WTC11 (cell line): ENCODE results near the gene SMAD9.

Experiments used
- CBFB ChIP-seq: sonication (generic); formaldehyde crosslinking; IDR thresholded peaks from 2 replicates; pipeline ENCODE4 v1.8.1; 2022; ENCODE audit warnings: mild to moderate bottlenecking, low read depth, missing genetic modification reagents
- NR2C2 ChIP-seq: sonication (generic); formaldehyde crosslinking; IDR thresholded peaks from 2 replicates; pipeline ENCODE4 v1.8.0; 2022; ENCODE audit warnings: mild to moderate bottlenecking, missing genetic modification reagents
- TF ChIP-seq, protein P1 (sequence below): fragments of 200-600 bp; IDR thresholded peaks from 2 replicates; pipeline ENCODE4 v1.8.0; 2022; ENCODE audit warnings: antibody characterized with exemption
- TF ChIP-seq, protein P2 (sequence below): fragments of 250-450 bp; sonication (Bioruptor Pico); IDR thresholded peaks from 2 replicates; pipeline ENCODE4 v1.9.0; 2021; ENCODE audit warnings: mild to moderate bottlenecking
- TF ChIP-seq, protein P3 (sequence below): sonication (generic); formaldehyde crosslinking; IDR thresholded peaks from 2 replicates; pipeline ENCODE4 v1.8.0; 2022; ENCODE audit warnings: missing genetic modification reagents
- TF ChIP-seq, protein P4 (sequence below): sonication (generic); formaldehyde crosslinking; IDR thresholded peaks from 2 replicates; pipeline ENCODE4 v1.8.0; 2022; ENCODE audit warnings: mild to moderate bottlenecking, missing genetic modification reagents
- TF ChIP-seq, protein P5 (sequence below): sonication (generic); formaldehyde crosslinking; IDR thresholded peaks from 2 replicates; pipeline ENCODE4 v1.8.0; 2022; ENCODE audit warnings: mild to moderate bottlenecking, missing genetic modification reagents

DNA sequence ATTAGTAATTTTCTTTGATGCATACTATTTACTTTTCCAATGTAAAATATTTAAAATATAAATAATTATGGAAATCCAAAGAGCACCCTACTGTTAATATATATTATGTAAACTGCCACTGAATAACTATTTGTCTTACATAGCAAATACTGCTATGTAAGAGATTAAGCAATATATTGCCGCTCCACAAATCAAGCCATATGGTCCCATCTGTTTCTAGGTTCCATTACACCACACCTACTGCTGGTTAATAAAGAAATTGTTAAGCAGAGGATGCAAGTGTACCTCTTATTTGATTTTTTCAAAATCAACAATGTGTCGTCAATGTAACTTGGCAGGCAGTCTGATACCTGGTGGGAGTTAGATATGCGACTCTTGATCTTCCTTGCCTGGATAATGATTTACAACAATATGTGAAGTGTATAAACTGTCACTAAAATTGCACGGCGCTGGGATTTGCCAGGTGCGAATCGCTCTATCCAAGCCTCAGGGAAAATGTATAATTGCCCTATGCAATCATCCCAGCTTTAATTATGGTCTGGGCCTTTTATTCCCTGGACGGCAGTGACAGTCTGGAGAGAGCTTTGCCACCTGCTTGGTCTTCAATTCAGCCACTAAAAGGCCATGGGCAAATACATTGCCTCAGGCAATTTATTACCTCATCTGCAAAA lies 16.0 kb downstream of the SMAD9 start:
- TF ChIP-seq, protein P1, sequence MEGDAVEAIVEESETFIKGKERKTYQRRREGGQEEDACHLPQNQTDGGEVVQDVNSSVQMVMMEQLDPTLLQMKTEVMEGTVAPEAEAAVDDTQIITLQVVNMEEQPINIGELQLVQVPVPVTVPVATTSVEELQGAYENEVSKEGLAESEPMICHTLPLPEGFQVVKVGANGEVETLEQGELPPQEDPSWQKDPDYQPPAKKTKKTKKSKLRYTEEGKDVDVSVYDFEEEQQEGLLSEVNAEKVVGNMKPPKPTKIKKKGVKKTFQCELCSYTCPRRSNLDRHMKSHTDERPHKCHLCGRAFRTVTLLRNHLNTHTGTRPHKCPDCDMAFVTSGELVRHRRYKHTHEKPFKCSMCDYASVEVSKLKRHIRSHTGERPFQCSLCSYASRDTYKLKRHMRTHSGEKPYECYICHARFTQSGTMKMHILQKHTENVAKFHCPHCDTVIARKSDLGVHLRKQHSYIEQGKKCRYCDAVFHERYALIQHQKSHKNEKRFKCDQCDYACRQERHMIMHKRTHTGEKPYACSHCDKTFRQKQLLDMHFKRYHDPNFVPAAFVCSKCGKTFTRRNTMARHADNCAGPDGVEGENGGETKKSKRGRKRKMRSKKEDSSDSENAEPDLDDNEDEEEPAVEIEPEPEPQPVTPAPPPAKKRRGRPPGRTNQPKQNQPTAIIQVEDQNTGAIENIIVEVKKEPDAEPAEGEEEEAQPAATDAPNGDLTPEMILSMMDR: no peak
- TF ChIP-seq, protein P2, sequence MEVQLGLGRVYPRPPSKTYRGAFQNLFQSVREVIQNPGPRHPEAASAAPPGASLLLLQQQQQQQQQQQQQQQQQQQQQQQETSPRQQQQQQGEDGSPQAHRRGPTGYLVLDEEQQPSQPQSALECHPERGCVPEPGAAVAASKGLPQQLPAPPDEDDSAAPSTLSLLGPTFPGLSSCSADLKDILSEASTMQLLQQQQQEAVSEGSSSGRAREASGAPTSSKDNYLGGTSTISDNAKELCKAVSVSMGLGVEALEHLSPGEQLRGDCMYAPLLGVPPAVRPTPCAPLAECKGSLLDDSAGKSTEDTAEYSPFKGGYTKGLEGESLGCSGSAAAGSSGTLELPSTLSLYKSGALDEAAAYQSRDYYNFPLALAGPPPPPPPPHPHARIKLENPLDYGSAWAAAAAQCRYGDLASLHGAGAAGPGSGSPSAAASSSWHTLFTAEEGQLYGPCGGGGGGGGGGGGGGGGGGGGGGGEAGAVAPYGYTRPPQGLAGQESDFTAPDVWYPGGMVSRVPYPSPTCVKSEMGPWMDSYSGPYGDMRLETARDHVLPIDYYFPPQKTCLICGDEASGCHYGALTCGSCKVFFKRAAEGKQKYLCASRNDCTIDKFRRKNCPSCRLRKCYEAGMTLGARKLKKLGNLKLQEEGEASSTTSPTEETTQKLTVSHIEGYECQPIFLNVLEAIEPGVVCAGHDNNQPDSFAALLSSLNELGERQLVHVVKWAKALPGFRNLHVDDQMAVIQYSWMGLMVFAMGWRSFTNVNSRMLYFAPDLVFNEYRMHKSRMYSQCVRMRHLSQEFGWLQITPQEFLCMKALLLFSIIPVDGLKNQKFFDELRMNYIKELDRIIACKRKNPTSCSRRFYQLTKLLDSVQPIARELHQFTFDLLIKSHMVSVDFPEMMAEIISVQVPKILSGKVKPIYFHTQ (CRISPR knock-in tag): no peak
- TF ChIP-seq, protein P3, sequence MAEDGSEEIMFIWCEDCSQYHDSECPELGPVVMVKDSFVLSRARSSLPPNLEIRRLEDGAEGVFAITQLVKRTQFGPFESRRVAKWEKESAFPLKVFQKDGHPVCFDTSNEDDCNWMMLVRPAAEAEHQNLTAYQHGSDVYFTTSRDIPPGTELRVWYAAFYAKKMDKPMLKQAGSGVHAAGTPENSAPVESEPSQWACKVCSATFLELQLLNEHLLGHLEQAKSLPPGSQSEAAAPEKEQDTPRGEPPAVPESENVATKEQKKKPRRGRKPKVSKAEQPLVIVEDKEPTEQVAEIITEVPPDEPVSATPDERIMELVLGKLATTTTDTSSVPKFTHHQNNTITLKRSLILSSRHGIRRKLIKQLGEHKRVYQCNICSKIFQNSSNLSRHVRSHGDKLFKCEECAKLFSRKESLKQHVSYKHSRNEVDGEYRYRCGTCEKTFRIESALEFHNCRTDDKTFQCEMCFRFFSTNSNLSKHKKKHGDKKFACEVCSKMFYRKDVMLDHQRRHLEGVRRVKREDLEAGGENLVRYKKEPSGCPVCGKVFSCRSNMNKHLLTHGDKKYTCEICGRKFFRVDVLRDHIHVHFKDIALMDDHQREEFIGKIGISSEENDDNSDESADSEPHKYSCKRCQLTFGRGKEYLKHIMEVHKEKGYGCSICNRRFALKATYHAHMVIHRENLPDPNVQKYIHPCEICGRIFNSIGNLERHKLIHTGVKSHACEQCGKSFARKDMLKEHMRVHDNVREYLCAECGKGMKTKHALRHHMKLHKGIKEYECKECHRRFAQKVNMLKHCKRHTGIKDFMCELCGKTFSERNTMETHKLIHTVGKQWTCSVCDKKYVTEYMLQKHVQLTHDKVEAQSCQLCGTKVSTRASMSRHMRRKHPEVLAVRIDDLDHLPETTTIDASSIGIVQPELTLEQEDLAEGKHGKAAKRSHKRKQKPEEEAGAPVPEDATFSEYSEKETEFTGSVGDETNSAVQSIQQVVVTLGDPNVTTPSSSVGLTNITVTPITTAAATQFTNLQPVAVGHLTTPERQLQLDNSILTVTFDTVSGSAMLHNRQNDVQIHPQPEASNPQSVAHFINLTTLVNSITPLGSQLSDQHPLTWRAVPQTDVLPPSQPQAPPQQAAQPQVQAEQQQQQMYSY (CRISPR knock-in tag): no peak
- TF ChIP-seq CBFB (no peak), NR2C2 (CRISPR knock-in tag) (no peak)
- TF ChIP-seq, protein P4, sequence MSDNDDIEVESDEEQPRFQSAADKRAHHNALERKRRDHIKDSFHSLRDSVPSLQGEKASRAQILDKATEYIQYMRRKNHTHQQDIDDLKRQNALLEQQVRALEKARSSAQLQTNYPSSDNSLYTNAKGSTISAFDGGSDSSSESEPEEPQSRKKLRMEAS (CRISPR knock-in tag): no peak
- TF ChIP-seq, protein P5, sequence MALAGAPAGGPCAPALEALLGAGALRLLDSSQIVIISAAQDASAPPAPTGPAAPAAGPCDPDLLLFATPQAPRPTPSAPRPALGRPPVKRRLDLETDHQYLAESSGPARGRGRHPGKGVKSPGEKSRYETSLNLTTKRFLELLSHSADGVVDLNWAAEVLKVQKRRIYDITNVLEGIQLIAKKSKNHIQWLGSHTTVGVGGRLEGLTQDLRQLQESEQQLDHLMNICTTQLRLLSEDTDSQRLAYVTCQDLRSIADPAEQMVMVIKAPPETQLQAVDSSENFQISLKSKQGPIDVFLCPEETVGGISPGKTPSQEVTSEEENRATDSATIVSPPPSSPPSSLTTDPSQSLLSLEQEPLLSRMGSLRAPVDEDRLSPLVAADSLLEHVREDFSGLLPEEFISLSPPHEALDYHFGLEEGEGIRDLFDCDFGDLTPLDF: no peak
